Astrocyte of the cerebellum (primary cell): ENCODE results near the gene AK1.

Source experiments
- DNase-seq: peaks from one replicate; pipeline ENCODE4 v3.0.0-alpha.2; 2011; ENCODE audit warnings: low read depth
- H3K4me3 ChIP-seq: 2 replicates; pipeline ENCODE4 v1.5.1; 2011; ENCODE audit warnings: mild to moderate bottlenecking, low read depth, low read length, moderate library complexity
- CTCF ChIP-seq: IDR thresholded peaks from 2 replicates; pipeline ENCODE4 v1.5.1; 2012; ENCODE audit warnings: low read length, low read depth, moderate library complexity, mild to moderate bottlenecking; ENCODE audit errors: missing control alignments
- in situ Hi-C: cut with HindIII; loops from 2 replicates; pipeline ENCODE4 v1.10.0; 2017; ENCODE audit warnings: low sequenced_read_pairs

Gene AK1

GRCh38 chr9:127878001-127878651, 651 bp upstream of the AK1 start:
- peak overlapping the region; percentile 50 for H3K4me3 ChIP-seq
- in situ Hi-C loops, result no loop called here
- TF ChIP-seq CTCF, result no peak
- DNase-seq, result no peak

- no peak for TF ChIP-seq CTCF
- in situ Hi-C loops, result no loop called here
- DNase-seq, result no peak
- peak overlapping the region; percentile 50 for H3K4me3 ChIP-seq
Observed at GRCh38 chr9:127876764-127877562, 512 bp downstream of the AK1 start.

- peak overlapping the region; percentile 50 for H3K4me3 ChIP-seq
- DNase-seq, result no peak
- no peak for TF ChIP-seq CTCF
- in situ Hi-C loops, result no loop called here
Observed at GRCh38 chr9:127876026-127876763, 1.3 kb downstream of the AK1 start.

GRCh38 chr9:127875306-127875966, 2.0 kb downstream of the AK1 start:
- no peak for TF ChIP-seq CTCF
- H3K4me3 ChIP-seq, result peak overlapping the region; percentile 24
- peak; percentile 42 for DNase-seq
- in situ Hi-C loops, result no loop called here

- no peak for DNase-seq
- no peak overlapping the region for H3K4me3 ChIP-seq
- in situ Hi-C loops, result loop anchor here (5.0 to 25.0 kb wide), 2 partner anchors 112 to 237 kb away; no protein-coding TSS in a partner anchor
- no peak for TF ChIP-seq CTCF
Observed at GRCh38 chr9:127874301-127875221, 2.9 kb downstream of the AK1 start.
